GM12872 (cell line): ENCODE data around the gene BMPR1B.
A peak's percentile ranks its signal among the peaks of the same experiment; 100 is the strongest.

Experiments used
- TF ChIP-seq, protein P1 (sequence below): IDR thresholded peaks from 3 replicates; pipeline ENCODE4 v1.5.1; 2011; ENCODE audit warnings: low read depth, mild to moderate bottlenecking, low read length, moderate library complexity; ENCODE audit not compliant: insufficient read depth

Gene BMPR1B

DNA sequence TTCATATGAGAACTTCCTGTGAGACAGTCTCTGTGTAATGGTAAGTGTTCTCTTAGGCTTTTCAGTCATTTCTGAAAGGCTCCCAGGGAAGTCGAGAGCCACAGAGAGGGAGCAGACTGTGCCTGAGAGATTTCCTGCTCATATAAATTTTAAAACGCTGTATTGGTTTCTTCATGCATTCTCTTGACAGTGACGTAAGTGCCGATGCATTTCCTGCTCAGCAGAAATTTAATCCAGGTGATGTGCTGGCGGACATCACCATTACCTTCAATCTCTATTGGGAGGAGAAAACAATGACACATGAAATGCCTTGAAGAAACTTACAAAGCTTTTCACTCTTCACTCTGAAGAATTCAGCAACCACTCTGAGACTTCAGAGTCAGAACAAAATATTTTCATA lies 383.6 kb downstream of the BMPR1B start:
- TF ChIP-seq, protein P1, sequence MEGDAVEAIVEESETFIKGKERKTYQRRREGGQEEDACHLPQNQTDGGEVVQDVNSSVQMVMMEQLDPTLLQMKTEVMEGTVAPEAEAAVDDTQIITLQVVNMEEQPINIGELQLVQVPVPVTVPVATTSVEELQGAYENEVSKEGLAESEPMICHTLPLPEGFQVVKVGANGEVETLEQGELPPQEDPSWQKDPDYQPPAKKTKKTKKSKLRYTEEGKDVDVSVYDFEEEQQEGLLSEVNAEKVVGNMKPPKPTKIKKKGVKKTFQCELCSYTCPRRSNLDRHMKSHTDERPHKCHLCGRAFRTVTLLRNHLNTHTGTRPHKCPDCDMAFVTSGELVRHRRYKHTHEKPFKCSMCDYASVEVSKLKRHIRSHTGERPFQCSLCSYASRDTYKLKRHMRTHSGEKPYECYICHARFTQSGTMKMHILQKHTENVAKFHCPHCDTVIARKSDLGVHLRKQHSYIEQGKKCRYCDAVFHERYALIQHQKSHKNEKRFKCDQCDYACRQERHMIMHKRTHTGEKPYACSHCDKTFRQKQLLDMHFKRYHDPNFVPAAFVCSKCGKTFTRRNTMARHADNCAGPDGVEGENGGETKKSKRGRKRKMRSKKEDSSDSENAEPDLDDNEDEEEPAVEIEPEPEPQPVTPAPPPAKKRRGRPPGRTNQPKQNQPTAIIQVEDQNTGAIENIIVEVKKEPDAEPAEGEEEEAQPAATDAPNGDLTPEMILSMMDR = no peak

DNA sequence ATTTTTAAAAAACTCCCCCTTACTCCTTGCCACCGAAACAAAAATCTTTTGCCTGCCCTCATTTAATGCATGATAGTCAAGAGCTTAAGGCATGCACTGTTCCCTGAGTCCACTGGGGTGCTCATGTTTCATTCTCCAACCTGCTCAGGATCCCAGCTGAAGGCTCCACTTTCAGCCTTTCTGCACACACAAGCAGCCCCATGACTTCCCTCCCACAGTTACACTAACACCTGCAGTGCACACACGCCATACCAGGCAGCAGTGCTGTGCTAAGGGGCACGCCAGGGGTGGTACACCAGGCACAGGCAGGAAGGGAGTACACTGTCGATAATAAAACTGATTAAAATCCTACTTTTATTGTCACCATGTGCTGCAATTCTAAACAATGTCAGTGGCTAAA lies 385.2 kb downstream of the BMPR1B start:
- TF ChIP-seq, protein P1 = no peak

DNA sequence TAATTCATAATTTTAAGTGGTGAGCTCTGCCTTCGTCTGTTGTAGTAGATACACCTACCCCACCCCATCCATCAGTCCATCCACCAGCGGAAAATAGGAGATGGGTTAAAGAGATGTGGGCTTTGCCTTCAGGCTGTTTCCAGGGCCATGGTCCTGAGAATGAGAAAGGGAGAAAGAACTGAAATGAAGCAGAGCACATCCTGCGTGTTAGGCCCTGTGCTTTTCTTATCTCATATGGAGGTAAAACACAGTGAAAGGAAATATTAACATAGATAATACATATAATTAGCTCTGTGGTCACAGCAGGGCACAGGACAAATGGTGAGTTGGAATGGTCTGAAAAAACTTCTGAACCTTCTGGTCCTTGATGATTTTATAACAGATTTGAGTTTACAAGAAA lies 393.5 kb downstream of the BMPR1B start:
- TF ChIP-seq, protein P1 = no peak

DNA sequence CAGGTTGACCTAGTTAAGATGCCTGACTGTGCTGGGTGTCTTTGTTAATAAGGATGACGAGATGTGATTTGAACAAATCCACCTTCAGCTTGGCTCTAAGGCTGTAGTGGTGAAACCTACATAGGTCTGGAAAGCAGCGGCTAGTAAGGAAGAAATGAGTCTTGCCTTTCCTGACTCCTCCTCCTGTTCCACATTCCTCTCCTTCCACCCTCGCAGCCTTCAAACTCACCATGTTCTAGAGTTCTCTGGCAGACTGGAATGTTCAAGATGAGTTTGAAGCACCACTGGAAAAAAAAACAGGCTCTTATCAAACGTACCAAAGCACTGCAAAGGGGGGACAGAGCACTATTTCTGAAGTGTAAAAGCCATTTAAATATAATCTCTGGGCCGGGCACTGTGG lies 395.4 kb downstream of the BMPR1B start:
- TF ChIP-seq, protein P1 = no peak

DNA sequence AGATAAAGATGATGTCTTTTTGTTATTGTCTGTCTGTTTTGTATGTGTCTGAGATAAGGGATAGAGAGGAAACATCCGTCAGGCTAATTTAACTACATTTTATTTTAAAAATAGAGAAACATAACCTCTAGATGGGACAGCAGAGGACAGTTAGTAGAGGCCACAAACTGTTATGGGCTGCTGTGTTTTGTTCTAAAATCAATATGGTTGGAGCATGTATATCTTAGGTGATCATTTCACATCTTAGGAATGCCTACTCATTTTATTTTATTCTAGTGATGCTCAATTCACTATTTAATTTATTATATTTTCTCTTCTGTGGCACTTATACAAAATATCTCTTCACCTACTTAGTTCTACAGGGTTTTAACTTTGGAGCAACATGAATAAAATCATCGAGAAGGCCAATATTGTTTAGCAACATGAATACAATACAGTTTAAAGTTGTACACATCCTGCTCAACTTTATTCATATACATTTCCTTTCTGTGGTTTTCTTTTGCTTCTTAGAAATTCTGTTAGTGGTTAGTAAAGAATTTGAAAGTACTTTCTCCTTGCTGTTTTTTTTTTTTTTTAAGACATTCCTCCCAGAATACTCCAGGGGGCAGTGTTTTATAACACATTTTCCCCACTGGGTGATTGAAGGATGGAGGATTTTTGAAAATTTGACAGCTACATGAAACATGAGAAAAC lies 398.1 kb downstream of the BMPR1B start:
- TF ChIP-seq, protein P1 = peak; percentile 48

DNA sequence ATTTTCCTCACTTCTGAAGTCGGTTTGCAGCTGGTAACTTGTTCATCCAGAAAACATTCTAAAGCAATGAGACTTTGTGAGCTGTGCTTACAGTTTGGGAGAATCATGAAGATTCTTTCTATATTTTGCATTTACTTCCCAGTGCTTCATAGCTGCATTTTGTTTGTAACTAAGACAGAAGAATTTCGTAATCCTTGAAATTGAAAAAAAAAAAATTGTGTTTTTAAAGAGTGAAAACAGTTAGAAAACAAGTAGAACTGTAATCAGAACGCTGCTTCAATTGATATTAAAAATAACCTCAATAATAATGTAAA lies 398.7 kb downstream of the BMPR1B start:
- TF ChIP-seq, protein P1 = no peak

GRCh38 chr4:95157596-95157995 lies 399.8 kb downstream of the BMPR1B start:
- TF ChIP-seq, protein P1 = no peak
